CD4-positive, alpha-beta T cell treated with Interleukin-15 for 4 hours (primary cell): Measurements from ENCODE around the gene GJD3.
"Not testable (repeated sequence)": the region's sequence is repeated elsewhere in the genome, so short reads cannot be mapped to it uniquely, and the experiment has no call there.

Experiments
- DNase-seq: peaks from one replicate; pipeline ENCODE4 v3.0.0-alpha.2; 2020; ENCODE audit warnings: low spot score

Gene GJD3

GRCh38 chr17:40367728-40368127, 3.2 kb upstream of the GJD3 start:
- not testable (repeated sequence) for DNase-seq

- DNase-seq: no peak
These were observed 2.5 kb upstream of the GJD3 start for GRCh38 chr17:40366861-40367518.

GRCh38 chr17:40366076-40366860, 1.7 kb upstream of the GJD3 start:
- no peak for DNase-seq

DNA sequence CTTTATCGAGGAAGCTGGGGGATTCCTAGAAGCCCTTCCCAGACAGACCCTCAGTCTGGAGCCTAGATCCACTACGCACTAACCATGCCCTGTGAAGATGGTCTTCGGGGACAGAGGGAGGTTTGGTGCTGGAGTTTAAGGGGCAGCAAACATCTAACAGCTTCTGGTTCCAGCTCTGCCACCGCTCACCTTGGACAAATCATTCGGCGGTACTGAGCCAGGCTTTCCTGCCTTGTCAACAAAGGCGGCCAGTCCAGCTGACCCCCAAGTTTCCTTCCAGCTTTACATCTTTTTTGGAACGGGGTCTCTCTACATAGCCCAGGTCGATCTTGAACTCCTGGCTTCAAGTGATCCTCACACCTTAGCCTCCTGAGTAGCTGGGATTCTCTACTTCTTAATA, 369 bp upstream of the GJD3 start:
- DNase-seq: no peak

GRCh38 chr17:40363111-40363827, 1.3 kb downstream of the GJD3 start:
- no peak for DNase-seq

- DNase-seq: peak; percentile 70
These were observed 1.8 kb downstream of the GJD3 start for GRCh38 chr17:40362696-40363110.

- DNase-seq: no peak
These were observed 2.4 kb downstream of the GJD3 start for GRCh38 chr17:40361925-40362695.

GRCh38 chr17:40361063-40361924, 3.2 kb downstream of the GJD3 start:
- DNase-seq: no peak

DNA sequence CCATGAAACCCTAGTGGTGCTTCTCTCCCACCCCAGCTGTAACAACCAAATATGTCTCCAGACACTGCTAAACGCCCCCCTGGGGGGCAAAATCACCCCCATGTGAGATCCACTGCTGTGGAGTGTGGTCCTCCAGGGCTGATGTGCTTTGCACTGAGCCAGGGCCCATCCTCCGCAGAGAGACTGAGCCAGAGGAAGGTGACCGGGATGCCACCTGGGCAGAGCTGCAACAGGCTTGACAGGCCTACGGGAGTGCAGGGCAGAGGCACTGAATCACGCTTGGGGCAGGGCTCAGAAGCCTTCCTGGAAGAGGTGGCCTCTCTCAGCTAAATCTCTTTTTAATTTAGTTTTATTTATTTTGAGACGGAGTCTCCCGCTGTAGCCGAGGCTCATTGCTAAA, 4.4 kb downstream of the GJD3 start:
- no peak for DNase-seq

- DNase-seq: peak; percentile 91
These were observed 6.1 kb downstream of the GJD3 start for GRCh38 chr17:40358323-40359038.

DNA sequence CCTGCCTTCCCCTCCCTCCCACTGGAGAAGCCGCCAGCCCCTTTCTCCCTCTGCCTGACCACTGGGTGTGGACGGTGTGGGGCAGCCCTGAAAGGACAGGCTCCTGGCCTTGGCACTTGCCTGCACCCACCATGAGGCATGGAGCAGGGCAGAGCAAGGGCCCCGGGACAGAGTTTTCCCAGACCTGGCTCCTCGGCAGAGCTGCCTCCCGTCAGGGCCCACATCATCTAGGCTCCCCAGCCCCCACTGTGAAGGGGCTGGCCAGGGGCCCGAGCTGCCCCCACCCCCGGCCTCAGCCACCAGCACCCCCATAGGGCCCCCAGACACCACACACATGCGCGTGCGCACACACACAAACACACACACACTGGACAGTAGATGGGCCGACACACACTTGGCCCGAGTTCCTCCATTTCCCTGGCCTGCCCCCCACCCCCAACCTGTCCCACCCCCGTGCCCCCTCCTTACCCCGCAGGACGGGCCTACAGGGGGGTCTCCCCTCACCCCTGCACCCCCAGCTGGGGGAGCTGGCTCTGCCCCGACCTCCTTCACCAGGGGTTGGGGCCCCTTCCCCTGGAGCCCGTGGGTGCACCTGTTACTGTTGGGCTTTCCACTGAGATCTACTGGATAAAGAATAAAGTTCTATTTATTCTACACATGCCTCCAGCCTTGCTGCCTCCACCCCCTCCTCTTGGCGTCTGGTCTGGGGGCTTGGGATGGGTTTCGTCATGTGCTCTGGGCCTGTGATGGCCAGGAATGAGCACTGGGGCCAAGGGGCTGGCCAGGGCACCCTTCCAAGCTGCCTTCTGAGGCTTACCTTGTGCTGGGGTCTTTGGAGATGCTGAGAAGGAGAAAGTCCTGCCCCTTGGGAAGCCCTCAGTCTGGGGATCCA, 7.3 kb downstream of the GJD3 start:
- no peak for DNase-seq

GRCh38 chr17:40355804-40356758, 8.5 kb downstream of the GJD3 start:
- no peak for DNase-seq

DNA sequence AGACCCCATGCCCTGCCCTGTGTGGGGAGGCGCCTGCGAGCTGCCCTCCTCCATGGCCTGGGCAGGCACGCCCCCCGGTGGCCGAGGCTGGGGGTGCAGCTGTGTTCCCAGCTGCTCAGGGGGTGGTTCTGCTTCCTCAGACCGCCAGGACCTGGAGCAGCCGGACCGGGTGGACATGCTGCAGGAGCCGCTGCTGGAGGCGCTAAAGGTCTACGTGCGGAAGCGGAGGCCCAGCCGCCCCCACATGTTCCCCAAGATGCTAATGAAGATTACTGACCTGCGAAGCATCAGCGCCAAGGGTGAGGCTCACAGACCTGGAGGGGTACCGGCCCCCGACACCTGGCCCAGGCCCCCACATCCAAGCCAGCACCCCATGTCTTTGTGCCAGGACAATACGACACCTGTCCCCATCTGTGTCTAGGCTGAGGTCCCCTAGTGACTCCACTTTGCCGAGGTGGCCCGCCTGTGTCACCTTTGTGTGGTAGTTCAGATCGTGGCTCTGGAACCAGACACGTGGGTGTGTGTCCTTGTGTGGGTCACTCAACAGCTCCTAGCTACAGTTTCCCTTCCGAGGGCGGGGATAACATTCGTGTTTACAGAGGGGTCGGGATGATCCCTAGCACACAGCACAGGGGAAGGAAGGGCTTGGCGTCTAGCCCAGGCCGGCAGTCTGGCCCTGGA, 9.3 kb downstream of the GJD3 start:
- peak; percentile 71 for DNase-seq

DNA sequence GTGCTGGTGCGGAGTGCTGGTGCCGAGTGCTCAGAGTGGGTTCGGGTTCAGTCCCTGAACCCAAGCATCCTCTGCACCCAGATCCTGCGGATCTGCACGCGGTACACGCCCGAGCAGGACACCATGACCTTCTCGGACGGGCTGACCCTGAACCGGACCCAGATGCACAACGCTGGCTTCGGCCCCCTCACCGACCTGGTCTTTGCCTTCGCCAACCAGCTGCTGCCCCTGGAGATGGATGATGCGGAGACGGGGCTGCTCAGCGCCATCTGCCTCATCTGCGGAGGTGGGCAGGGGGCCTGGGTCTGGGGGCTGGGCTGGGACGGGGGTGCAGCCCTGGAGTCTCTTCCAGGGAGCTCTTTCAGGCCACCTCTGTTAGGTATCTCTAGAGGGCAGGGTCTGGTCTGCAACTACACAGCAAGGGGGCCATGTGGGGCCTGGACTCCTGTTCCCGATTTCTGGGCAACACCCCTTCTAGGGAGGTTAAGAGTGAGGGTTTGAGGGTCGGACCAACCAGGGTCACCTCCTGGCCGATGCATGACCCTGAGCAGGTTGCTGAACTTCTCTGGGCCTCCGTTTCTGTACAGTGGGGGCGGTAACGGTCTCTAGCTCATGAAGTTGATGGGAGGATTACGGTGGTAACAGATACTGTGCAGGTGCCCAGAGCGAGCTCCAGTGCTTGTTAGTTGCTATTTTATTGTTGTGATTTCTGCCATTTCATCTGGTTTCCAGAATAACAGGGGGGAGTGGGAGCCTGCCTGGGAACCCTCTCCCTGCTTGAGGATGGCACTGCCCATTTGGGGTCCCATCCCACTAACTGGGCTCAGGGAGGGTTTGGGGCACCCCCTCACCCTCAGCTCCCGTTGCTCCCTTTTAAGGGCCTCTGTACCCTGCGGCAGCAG, 10.1 kb downstream of the GJD3 start:
- DNase-seq: no peak

GRCh38 chr17:40352779-40353394, 11.7 kb downstream of the GJD3 start:
- DNase-seq: no peak

- no peak for DNase-seq
These were observed 12.2 kb downstream of the GJD3 start for GRCh38 chr17:40352237-40352778.
